ENCODE data around the gene TMEM221.

The TMEM221 gene

GRCh38 chr19:17450264-17451075, 2.0 kb upstream of the TMEM221 start:
- peak in 1 of 2 experiments; percentile 51 for DNase-seq (ENCODE audit: low read depth in 1 of 2, low spot score in 1 of 2)
- no peak for TF ChIP-seq JUND (IDR thresholded peaks at IDR 0.05; ENCODE audit: low read depth)
- in situ Hi-C loops (cut with HindIII; ENCODE audit: low pct_unique_long_range_greater_than_20kb, low sequenced_read_pairs) = no loop called here

- in situ Hi-C loops (cut with HindIII; ENCODE audit: low pct_unique_long_range_greater_than_20kb, low sequenced_read_pairs) = no loop called here
- TF ChIP-seq JUND (IDR thresholded peaks at IDR 0.05; ENCODE audit: low read depth) = no peak
- no peak for DNase-seq (ENCODE audit: low read depth in 1 of 2, low spot score in 1 of 2)
These were observed 751 bp downstream of the TMEM221 start for GRCh38 chr19:17447704-17448130.

- in situ Hi-C loops (cut with HindIII; ENCODE audit: low pct_unique_long_range_greater_than_20kb, low sequenced_read_pairs) = no loop called here
- no peak for TF ChIP-seq JUND (IDR thresholded peaks at IDR 0.05; ENCODE audit: low read depth)
- no peak for DNase-seq (ENCODE audit: low read depth in 1 of 2, low spot score in 1 of 2)
These were observed 2.8 kb downstream of the TMEM221 start for GRCh38 chr19:17445526-17446165.

- TF ChIP-seq JUND (IDR thresholded peaks at IDR 0.05; ENCODE audit: low read depth) = no peak
- in situ Hi-C loops (cut with HindIII; ENCODE audit: low pct_unique_long_range_greater_than_20kb, low sequenced_read_pairs) = no loop called here
- peak in 1 of 2 experiments; percentile 23 for DNase-seq (ENCODE audit: low read depth in 1 of 2, low spot score in 1 of 2)
These were observed 7.0 kb downstream of the TMEM221 start for GRCh38 chr19:17441241-17442021.

GRCh38 chr19:17436874-17437267, 11.6 kb downstream of the TMEM221 start:
- DNase-seq (ENCODE audit: low read depth in 1 of 2, low spot score in 1 of 2) = no peak
- no peak for TF ChIP-seq JUND (IDR thresholded peaks at IDR 0.05; ENCODE audit: low read depth)
- in situ Hi-C loops (cut with HindIII; ENCODE audit: low pct_unique_long_range_greater_than_20kb, low sequenced_read_pairs) = no loop called here

GRCh38 chr19:17436094-17436873, 12.2 kb downstream of the TMEM221 start:
- in situ Hi-C loops (cut with HindIII; ENCODE audit: low pct_unique_long_range_greater_than_20kb, low sequenced_read_pairs) = no loop called here

GRCh38 chr19:17435218-17435617, 13.2 kb downstream of the TMEM221 start:
- in situ Hi-C loops (cut with HindIII; ENCODE audit: low pct_unique_long_range_greater_than_20kb, low sequenced_read_pairs) = no loop called here
- DNase-seq (ENCODE audit: low read depth in 1 of 2, low spot score in 1 of 2) = no peak
- no peak for TF ChIP-seq JUND (IDR thresholded peaks at IDR 0.05; ENCODE audit: low read depth)

More at GRCh38 chr19:17436094-17436873, 12.2 kb downstream of the TMEM221 start:
- no peak for DNase-seq (ENCODE audit: low read depth in 1 of 2, low spot score in 1 of 2)
- TF ChIP-seq JUND (IDR thresholded peaks at IDR 0.05; ENCODE audit: low read depth) = no peak

- DNase-seq (ENCODE audit: low read depth in 1 of 2, low spot score in 1 of 2) = no peak
- no peak for TF ChIP-seq JUND (IDR thresholded peaks at IDR 0.05; ENCODE audit: low read depth)
- in situ Hi-C loops (cut with HindIII; ENCODE audit: low pct_unique_long_range_greater_than_20kb, low sequenced_read_pairs) = no loop called here
These were observed 17.1 kb downstream of the TMEM221 start for GRCh38 chr19:17431417-17431816.

- DNase-seq (ENCODE audit: low read depth in 1 of 2, low spot score in 1 of 2) = no peak
- in situ Hi-C loops (cut with HindIII; ENCODE audit: low pct_unique_long_range_greater_than_20kb, low sequenced_read_pairs) = no loop called here
- TF ChIP-seq JUND (IDR thresholded peaks at IDR 0.05; ENCODE audit: low read depth) = no peak
These were observed 18.8 kb downstream of the TMEM221 start for GRCh38 chr19:17429641-17430113.

GRCh38 chr19:17424743-17425365, 23.6 kb downstream of the TMEM221 start:
- no peak for TF ChIP-seq JUND (IDR thresholded peaks at IDR 0.05; ENCODE audit: low read depth)
- DNase-seq (ENCODE audit: low read depth in 1 of 2, low spot score in 1 of 2) = no peak
- in situ Hi-C loops (cut with HindIII; ENCODE audit: low pct_unique_long_range_greater_than_20kb, low sequenced_read_pairs) = no loop called here

- no peak for TF ChIP-seq JUND (IDR thresholded peaks at IDR 0.05; ENCODE audit: low read depth)
- no peak for DNase-seq (ENCODE audit: low read depth in 1 of 2, low spot score in 1 of 2)
- in situ Hi-C loops (cut with HindIII; ENCODE audit: low pct_unique_long_range_greater_than_20kb, low sequenced_read_pairs) = no loop called here
These were observed 24.8 kb downstream of the TMEM221 start for GRCh38 chr19:17423429-17424208.

Measured in T47D (cell line).